ENCODE measurements around the gene PLCB4.

Gene PLCB4

GRCh38 chr20:9442858-9443257, 374.0 kb downstream of the PLCB4 start:
- Histone ChIP-seq H3K4me1 (no peaks in the 10 kb centered on the region), H3K4me3 (ENCODE audit: low read depth, low read length) (no peak overlapping the region), H3K9me3 (ENCODE audit: control insufficient read depth, low read length) (no peaks in the 10 kb centered on the region), H3K79me2 (no peaks in the 10 kb centered on the region), H3K4me2 (ENCODE audit: low read length) (no peak overlapping the region), H3K27me3 (ENCODE audit: control insufficient read depth, insufficient read depth, low read length) (no peaks in the 10 kb centered on the region), H3K27ac (no peak overlapping the region), H2AFZ (no peak overlapping the region), H3K36me3 (ENCODE audit: control insufficient read depth, insufficient read depth, low read length) (no peaks in the 10 kb centered on the region), H3K9ac (no peak overlapping the region)
- TF ChIP-seq CTCF (IDR thresholded peaks at IDR 0.05), result no peak

GRCh38 chr20:9444921-9445320, 376.0 kb downstream of the PLCB4 start:
- Histone ChIP-seq H3K4me1 (no peaks in the 10 kb centered on the region), H3K27me3 (ENCODE audit: control insufficient read depth, insufficient read depth, low read length) (no peaks in the 10 kb centered on the region), H3K27ac (no peak overlapping the region), H3K79me2 (no peaks in the 10 kb centered on the region), H3K36me3 (ENCODE audit: control insufficient read depth, insufficient read depth, low read length) (no peaks in the 10 kb centered on the region), H2AFZ (no peak overlapping the region), H3K9ac (no peak overlapping the region), H3K4me3 (ENCODE audit: low read depth, low read length) (no peak overlapping the region), H3K4me2 (ENCODE audit: low read length) (no peak overlapping the region), H3K9me3 (ENCODE audit: control insufficient read depth, low read length) (no peaks in the 10 kb centered on the region)
- no peak for TF ChIP-seq CTCF (IDR thresholded peaks at IDR 0.05)

- H3K4me2 ChIP-seq (ENCODE audit: low read length), result no peak overlapping the region
- no peak overlapping the region for H3K4me3 ChIP-seq (ENCODE audit: low read depth, low read length)
- TF ChIP-seq CTCF (IDR thresholded peaks at IDR 0.05), result no peak
- H3K4me1 ChIP-seq, result no peaks in the 10 kb centered on the region
- H3K9me3 ChIP-seq (ENCODE audit: control insufficient read depth, low read length), result no peaks in the 10 kb centered on the region
- H3K27ac ChIP-seq, result no peak overlapping the region
- H3K27me3 ChIP-seq (ENCODE audit: control insufficient read depth, insufficient read depth, low read length), result no peaks in the 10 kb centered on the region
- H3K36me3 ChIP-seq (ENCODE audit: control insufficient read depth, insufficient read depth, low read length), result no peaks in the 10 kb centered on the region
- H2AFZ ChIP-seq, result no peak overlapping the region
- H3K79me2 ChIP-seq, result no peaks in the 10 kb centered on the region
- H3K9ac ChIP-seq, result no peak overlapping the region
These were observed 378.3 kb downstream of the PLCB4 start for GRCh38 chr20:9447182-9447581.

- H3K36me3 ChIP-seq (ENCODE audit: control insufficient read depth, insufficient read depth, low read length), result no peaks in the 10 kb centered on the region
- no peak overlapping the region for H2AFZ ChIP-seq
- no peaks in the 10 kb centered on the region for H3K9me3 ChIP-seq (ENCODE audit: control insufficient read depth, low read length)
- no peak overlapping the region for H3K9ac ChIP-seq
- no peaks in the 10 kb centered on the region for H3K4me1 ChIP-seq
- TF ChIP-seq CTCF (IDR thresholded peaks at IDR 0.05), result no peak
- H3K79me2 ChIP-seq, result no peaks in the 10 kb centered on the region
- H3K27me3 ChIP-seq (ENCODE audit: control insufficient read depth, insufficient read depth, low read length), result no peaks in the 10 kb centered on the region
- no peak overlapping the region for H3K4me3 ChIP-seq (ENCODE audit: low read depth, low read length)
- H3K4me2 ChIP-seq (ENCODE audit: low read length), result no peak overlapping the region
- no peak overlapping the region for H3K27ac ChIP-seq
These were observed 384.3 kb downstream of the PLCB4 start for GRCh38 chr20:9453201-9453600.

- Histone ChIP-seq H3K9ac (no peak overlapping the region), H2AFZ (no peak overlapping the region), H3K79me2 (no peaks in the 10 kb centered on the region), H3K4me3 (ENCODE audit: low read depth, low read length) (no peak overlapping the region), H3K27ac (no peak overlapping the region), H3K4me1 (no peaks in the 10 kb centered on the region), H3K9me3 (ENCODE audit: control insufficient read depth, low read length) (no peaks in the 10 kb centered on the region), H3K4me2 (ENCODE audit: low read length) (no peak overlapping the region), H3K36me3 (ENCODE audit: control insufficient read depth, insufficient read depth, low read length) (no peaks in the 10 kb centered on the region), H3K27me3 (ENCODE audit: control insufficient read depth, insufficient read depth, low read length) (no peaks in the 10 kb centered on the region)
- no peak for TF ChIP-seq CTCF (IDR thresholded peaks at IDR 0.05)
These were observed 385.9 kb downstream of the PLCB4 start for GRCh38 chr20:9454791-9455190.
